GM10248 (cell line): ENCODE results near the gene THOC7.

Experiments used
- CTCF ChIA-PET: fragments of 300-600 bp; sonication (Branson Sonifier 250); formaldehyde crosslinking; extraction: SDS; loops from one replicate; lab custom pipeline; 2021; ENCODE audit warnings: antibody characterized with exemption; lab: Yijun Ruan, JAX
- POLR2A ChIA-PET: fragments of 350-650 bp; sonication (Branson Sonifier 250); formaldehyde crosslinking; extraction: SDS; loops from one replicate; lab custom pipeline; 2020; ENCODE audit warnings: antibody characterized with exemption; lab: Yijun Ruan, JAX
- DNase-seq: peaks from one replicate; pipeline ENCODE4 v3.0.0; 2012; ENCODE audit errors: extremely low spot score
- TF ChIP-seq, protein P1 (sequence below): IDR thresholded peaks from 2 replicates; pipeline ENCODE4 v1.5.1; 2012; ENCODE audit warnings: mild to moderate bottlenecking, low read depth; ENCODE audit errors: extremely low read depth, missing control alignments, control extremely low read depth

The THOC7 gene

DNA sequence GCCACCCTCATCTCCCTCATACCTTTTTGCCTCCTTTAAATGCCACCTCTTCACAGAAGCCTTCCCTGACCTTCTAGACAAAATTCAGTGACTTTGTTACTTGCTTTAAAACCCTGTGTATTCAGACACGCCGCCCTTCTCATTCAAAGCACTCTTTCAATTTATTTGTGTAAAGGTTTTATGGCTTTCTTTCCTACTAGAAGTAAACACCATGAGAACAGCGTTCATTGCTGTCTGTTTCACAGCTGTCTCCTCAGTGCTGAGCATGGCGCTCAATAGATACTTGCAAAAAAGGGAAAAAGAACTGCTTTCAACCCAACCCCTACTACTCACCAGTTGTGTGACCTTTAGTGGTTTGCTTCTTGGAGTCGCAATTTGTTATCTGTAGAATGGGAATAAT lies 17.0 kb upstream of the THOC7 start:
- ChIA-PET CTCF (no interaction called here), POLR2A (no interaction called here)
- DNase-seq = no peak
- TF ChIP-seq, protein P1, sequence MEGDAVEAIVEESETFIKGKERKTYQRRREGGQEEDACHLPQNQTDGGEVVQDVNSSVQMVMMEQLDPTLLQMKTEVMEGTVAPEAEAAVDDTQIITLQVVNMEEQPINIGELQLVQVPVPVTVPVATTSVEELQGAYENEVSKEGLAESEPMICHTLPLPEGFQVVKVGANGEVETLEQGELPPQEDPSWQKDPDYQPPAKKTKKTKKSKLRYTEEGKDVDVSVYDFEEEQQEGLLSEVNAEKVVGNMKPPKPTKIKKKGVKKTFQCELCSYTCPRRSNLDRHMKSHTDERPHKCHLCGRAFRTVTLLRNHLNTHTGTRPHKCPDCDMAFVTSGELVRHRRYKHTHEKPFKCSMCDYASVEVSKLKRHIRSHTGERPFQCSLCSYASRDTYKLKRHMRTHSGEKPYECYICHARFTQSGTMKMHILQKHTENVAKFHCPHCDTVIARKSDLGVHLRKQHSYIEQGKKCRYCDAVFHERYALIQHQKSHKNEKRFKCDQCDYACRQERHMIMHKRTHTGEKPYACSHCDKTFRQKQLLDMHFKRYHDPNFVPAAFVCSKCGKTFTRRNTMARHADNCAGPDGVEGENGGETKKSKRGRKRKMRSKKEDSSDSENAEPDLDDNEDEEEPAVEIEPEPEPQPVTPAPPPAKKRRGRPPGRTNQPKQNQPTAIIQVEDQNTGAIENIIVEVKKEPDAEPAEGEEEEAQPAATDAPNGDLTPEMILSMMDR = no peak

DNA sequence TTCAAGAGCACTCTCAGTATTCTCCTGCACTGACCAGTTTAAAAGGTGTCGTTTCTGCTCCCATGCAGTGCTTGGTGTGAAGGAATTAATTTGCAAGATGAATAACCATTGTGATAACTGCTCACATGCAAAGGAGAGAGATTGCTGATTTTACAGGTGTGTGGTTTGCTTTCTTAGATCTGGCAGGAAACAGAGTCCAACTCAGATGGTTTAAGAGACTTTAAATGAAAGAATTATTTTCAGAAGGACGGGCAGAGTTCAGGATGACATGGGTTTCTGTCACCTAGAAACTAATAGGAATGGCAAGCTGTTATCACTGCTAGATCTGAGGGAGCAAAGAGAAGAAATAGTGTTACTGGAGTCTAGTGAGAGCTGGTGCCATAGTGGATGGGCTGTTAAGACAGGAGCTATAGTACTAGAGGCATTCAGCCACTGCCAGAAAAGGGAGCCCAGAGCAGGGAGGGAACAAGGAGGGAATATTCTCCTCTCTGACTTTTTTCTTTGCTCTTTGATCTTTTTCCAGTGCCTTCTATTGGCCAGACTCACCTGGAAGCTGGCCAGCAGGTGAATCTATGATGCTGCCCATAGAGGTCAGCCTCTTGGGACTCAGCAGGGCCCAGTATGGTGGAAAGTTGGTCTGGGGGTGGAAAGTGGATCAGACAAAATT lies 14.9 kb upstream of the THOC7 start:
- TF ChIP-seq, protein P1 = no peak
- no peak for DNase-seq
- CTCF ChIA-PET = interaction anchor here (1.6 kb wide), 2 partner anchors 9 to 83 kb away, joined by 3 to 4 read pairs; no protein-coding TSS in a partner anchor
- POLR2A ChIA-PET = interaction anchor here (0.6 kb wide), 1 partner anchor 809 kb away, joined by 5 read pairs; no protein-coding TSS in a partner anchor

DNA sequence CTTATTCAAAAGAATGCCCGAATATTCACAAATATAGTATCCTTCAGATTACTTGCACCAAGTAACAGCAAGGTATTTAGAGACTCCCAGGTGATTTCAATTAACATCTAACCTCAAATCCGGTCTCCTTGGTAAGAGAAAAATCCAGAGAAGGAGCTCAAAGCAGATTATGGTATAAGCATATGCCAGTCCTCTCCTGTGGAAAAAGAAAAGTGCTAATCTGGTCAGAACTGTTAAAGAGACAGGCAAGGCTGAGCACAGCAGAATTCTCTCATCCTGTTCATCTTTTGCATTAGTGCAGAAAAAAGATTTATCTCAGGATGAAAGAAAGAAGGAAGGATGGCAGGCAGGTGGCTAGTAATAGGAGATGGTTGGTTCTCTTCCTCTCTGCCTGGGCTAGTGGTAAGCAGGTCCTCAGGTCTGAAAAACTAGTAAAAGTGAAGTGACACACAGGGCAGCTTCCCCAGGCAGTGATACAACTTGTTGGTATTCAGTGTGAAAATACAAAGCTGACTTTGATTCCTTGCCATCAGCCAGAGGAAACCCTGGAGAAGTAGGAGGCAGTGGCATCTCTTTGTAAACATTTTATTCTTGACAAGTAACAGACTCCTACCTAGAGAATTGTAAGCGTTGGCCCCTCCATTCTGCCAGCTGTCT lies 14.3 kb upstream of the THOC7 start:
- CTCF ChIA-PET = interaction anchor here (1.6 to 2.5 kb wide), 4 partner anchors 9 to 84 kb away, joined by 3 to 7 read pairs (median 4); no protein-coding TSS in a partner anchor
- POLR2A ChIA-PET = no interaction called here
- no peak for DNase-seq
- TF ChIP-seq, protein P1 = no peak

DNA sequence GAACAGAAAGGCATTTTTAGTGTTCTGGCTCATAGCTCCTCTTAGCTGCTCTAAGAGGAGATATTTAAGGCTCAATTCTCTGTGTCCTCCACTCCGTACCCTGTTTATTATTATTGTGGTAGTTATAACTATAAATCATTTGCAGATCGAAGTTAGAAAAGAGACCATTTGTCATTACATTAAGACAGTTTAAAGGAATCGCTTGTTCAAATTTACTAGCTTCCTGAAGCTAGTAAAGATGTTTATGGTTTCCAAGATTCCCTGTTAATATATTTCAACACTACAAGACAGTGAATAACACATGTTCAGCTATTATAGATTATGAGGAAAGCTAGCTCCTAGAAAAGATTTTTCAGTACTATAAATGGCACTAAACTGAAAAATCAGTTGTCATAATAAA lies 12.7 kb upstream of the THOC7 start:
- TF ChIP-seq, protein P1 = no peak
- ChIA-PET CTCF (interaction anchor here (1.0 to 2.5 kb wide), 5 partner anchors 10 to 86 kb away, joined by 3 to 7 read pairs (median 4); partner anchors contain the start of gene SCAANT1), POLR2A (no interaction called here)
- no peak for DNase-seq

DNA sequence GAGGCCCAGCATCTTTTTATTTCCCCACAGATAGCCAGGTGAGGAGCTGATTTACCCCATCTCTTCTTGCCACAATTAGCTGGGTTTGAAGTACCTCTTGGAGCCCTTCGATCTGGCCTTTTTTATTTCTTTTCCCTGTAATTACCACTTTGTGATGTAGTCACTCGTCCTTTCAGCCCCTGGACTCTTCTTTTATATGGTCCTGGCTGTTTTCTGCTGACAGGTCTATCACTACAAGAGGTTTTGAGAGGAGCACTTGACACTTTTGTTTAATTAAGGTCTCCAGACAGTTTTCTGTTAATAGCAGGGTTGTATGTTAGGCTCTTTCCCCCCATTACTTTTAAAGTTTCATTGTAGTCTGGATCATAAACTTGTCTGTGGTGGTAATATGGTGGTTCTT lies 11.9 kb upstream of the THOC7 start:
- TF ChIP-seq, protein P1 = no peak
- no peak for DNase-seq
- ChIA-PET CTCF (interaction anchor here (1.1 to 2.5 kb wide), 5 partner anchors 9 to 86 kb away, joined by 3 to 7 read pairs (median 5); no protein-coding TSS in a partner anchor), POLR2A (interaction anchor here (0.5 kb wide), 1 partner anchor 23 kb away, joined by 7 read pairs; no protein-coding TSS in a partner anchor)

DNA sequence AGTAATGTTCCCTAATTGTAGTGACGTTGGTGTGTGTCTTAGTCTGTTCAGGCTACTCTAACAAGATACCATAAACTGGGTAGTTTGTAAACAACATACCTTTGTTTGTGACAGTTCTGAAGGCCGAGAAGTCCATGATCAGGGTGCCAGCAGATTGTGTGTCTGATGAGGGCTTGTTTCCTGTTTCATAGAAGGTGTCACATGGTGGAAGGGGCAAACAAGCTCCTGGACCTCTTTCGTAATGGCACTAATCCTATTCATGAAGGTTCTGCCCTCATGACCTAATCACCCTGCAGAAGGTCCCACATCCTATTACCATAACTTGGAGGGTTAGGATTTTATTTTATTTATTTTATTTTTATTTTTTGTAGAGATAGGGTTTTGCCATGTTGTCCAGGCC lies 11.2 kb upstream of the THOC7 start:
- TF ChIP-seq, protein P1 = no peak
- ChIA-PET CTCF (interaction anchor here (1.0 to 1.7 kb wide), 4 partner anchors 9 to 29 kb away, joined by 3 to 6 read pairs (median 4); no protein-coding TSS in a partner anchor), POLR2A (interaction anchor here (0.5 kb wide), 1 partner anchor 22 kb away, joined by 7 read pairs; no protein-coding TSS in a partner anchor)
- no peak for DNase-seq
